K562 (cell line): ENCODE measurements around the gene C16orf74. TPM values are rescaled to one million over a fixed set of nuclear protein-coding genes. Genes with fewer than 3 reads are reported as not detected.

ENCODE experiments used
- ATAC-seq: fragments of 200-7000 bp; cut with Tn5 transposase; 3 replicates; pipeline ENCODE4 v1.9.1; 2020; ENCODE audit warnings: moderate library complexity
- BruUV-seq: library from RNA; stranded (reverse); fragments of 400-500 nt; replicated peaks from 2 replicates; lab custom pipeline; 2021; lab: Mats Ljungman, UMichigan
- CTCF ChIA-PET: fragments of 300-600 bp; formaldehyde crosslinking; extraction: SDS; loops from one replicate; lab custom pipeline; 2021; ENCODE audit warnings: low intra/inter-chr PET ratio; lab: Yijun Ruan, JAX
- POLR2A ChIA-PET: fragments of 300-600, 350-650 bp; sonication (Branson Sonifier 250); formaldehyde crosslinking; extraction: SDS; loops from one replicate; lab custom pipeline; 2021; ENCODE audit warnings: antibody characterized with exemption, inconsistent platforms; lab: Yijun Ruan, JAX
- DNase-seq, 4 experiments: peaks; one replicate each; pipeline versions ENCODE4 v3.0.0 to v3.0.0-alpha.2; 2011 to 2018; ENCODE audit warnings: low spot score in 3 of 4, mixed read lengths in 3 of 4; ENCODE audit errors: extremely low read depth in 1 of 4
- FAIRE-seq: peaks from 2 replicates; lab custom pipeline; 2011; peaks lifted over from hg19 to GRCh38; lab: Jason Lieb, UNC
- H2AFZ ChIP-seq: 2 replicates; pipeline ENCODE4 v1.6.0; 2011; ENCODE audit warnings: low read depth, low read length, control low read depth, inconsistent platforms
- H3K27ac ChIP-seq: fragments of 200-600 bp; 3 replicates; pipeline ENCODE4 v1.8.0; 2011; ENCODE audit warnings: low read depth, mild to moderate bottlenecking, control low read depth, inconsistent platforms, low read length, moderate library complexity, mixed read lengths; ENCODE audit errors: extremely low read depth
- H3K27me3 ChIP-seq, 2 experiments: fragments of 300-600 bp in 1 of 2; 2 replicates in 1 of 2; 3 replicates in 1 of 2; pipeline versions ENCODE4 v1.6.0 to v1.8.0; 2011; ENCODE audit warnings: inconsistent platforms in 2 of 2, low read length in 2 of 2, mild to moderate bottlenecking in 1 of 2, mixed read lengths in 1 of 2, moderate library complexity in 1 of 2; ENCODE audit not compliant: control insufficient read depth in 2 of 2, insufficient read depth in 2 of 2
- H3K36me3 ChIP-seq: fragments of 300-600 bp; 3 replicates; pipeline ENCODE4 v1.8.0; 2011; ENCODE audit warnings: mild to moderate bottlenecking, low read length, inconsistent platforms; ENCODE audit not compliant: control insufficient read depth, insufficient read depth
- H3K4me1 ChIP-seq, 2 experiments: fragments of 200-600 bp in 1 of 2; replicated peaks in 1 of 2; 2 replicates in 1 of 2; 3 replicates in 1 of 2; pipeline versions ENCODE4 v1.5.1 to v1.8.0; 2011; ENCODE audit warnings: inconsistent platforms in 2 of 2, low read length in 2 of 2, mild to moderate bottlenecking in 1 of 2, mixed read lengths in 1 of 2, moderate library complexity in 1 of 2; ENCODE audit not compliant: control insufficient read depth in 2 of 2, insufficient read depth in 2 of 2
- H3K4me2 ChIP-seq: 2 replicates; pipeline ENCODE4 v1.6.1; 2011; ENCODE audit warnings: low read length, control low read depth, inconsistent platforms, mixed read lengths; ENCODE audit not compliant: insufficient read depth
- H3K4me3 ChIP-seq: fragments of 200-600 bp; sonication (generic), shearing (Covaris generic); 2 replicates; pipeline ENCODE4 v1.5.1; 2016; ENCODE audit warnings: control low read depth, inconsistent platforms
- H3K79me2 ChIP-seq: fragments of 200-600 bp; 3 replicates; pipeline ENCODE4 v1.8.0; 2011; ENCODE audit warnings: low read length, inconsistent platforms; ENCODE audit not compliant: control insufficient read depth, insufficient read depth
- H3K9ac ChIP-seq, 2 experiments: 2 replicates each; pipeline versions ENCODE4 v1.6.0 to v1.6.1; 2011; ENCODE audit warnings: low read depth in 2 of 2, low read length in 2 of 2, control low read depth in 1 of 2, inconsistent platforms in 1 of 2, mild to moderate bottlenecking in 1 of 2, mixed read lengths in 1 of 2; ENCODE audit not compliant: insufficient read depth in 1 of 2
- H3K9me1 ChIP-seq: one replicate; pipeline ENCODE4 v1.6.0; 2011; ENCODE audit warnings: inconsistent platforms, mild to moderate bottlenecking, low read length, moderate library complexity; ENCODE audit not compliant: control insufficient read depth, insufficient read depth
- H3K9me3 ChIP-seq: replicated peaks from 2 replicates; pipeline ENCODE4 v1.5.1; 2011; ENCODE audit warnings: low read depth, low read length, inconsistent platforms; ENCODE audit not compliant: control insufficient read depth, insufficient read depth
- H4K20me1 ChIP-seq: replicated peaks from 2 replicates; pipeline ENCODE4 v1.6.1; 2011; ENCODE audit warnings: low read length, inconsistent platforms, mixed read lengths; ENCODE audit not compliant: control insufficient read depth, insufficient read depth
- ARID2 ChIP-seq: fragments of 450-650 bp; IDR thresholded peaks from 2 replicates; pipeline ENCODE4 v1.6.1; 2017; ENCODE audit warnings: antibody characterized with exemption, mild to moderate bottlenecking
- CBFA2T3 ChIP-seq: fragments of 450-650 bp; IDR thresholded peaks from 2 replicates; pipeline ENCODE4 v1.6.1; 2017
- CHD4 ChIP-seq: fragments of 200-600 bp; sonication (generic); IDR thresholded peaks from 3 replicates; pipeline ENCODE4 v1.6.1; 2012; ENCODE audit warnings: low read depth, mild to moderate bottlenecking, mixed read lengths, low read length, inconsistent platforms; ENCODE audit not compliant: insufficient read depth, insufficient replicate concordance, poor library complexity, severe bottlenecking
- HNRNPUL1 ChIP-seq: fragments of 200-400 bp; formaldehyde crosslinking; IDR thresholded peaks from 2 replicates; pipeline ENCODE4 v1.6.1; 2017; ENCODE audit warnings: low read length
- KLF13 ChIP-seq: fragments of 450-650 bp; IDR thresholded peaks from 2 replicates; pipeline ENCODE4 v1.6.1; 2016; ENCODE audit warnings: missing genetic modification characterization, low read depth, mild to moderate bottlenecking, missing compliant biosample characterization, moderate library complexity, borderline replicate concordance
- MCM5 ChIP-seq: fragments of 450-650 bp; IDR thresholded peaks from 2 replicates; pipeline ENCODE4 v1.6.1; 2016; ENCODE audit warnings: low read depth
- MEIS2 ChIP-seq: fragments of 450-650 bp; IDR thresholded peaks from 2 replicates; pipeline ENCODE4 v1.6.1; 2014; ENCODE audit warnings: mild to moderate bottlenecking; ENCODE audit not compliant: partially characterized antibody
- NFIX ChIP-seq: fragments of 250-450 bp; sonication (Bioruptor Pico); IDR thresholded peaks from 2 replicates; pipeline ENCODE4 v1.4.0; 2020; ENCODE audit warnings: low read depth, mild to moderate bottlenecking, moderate library complexity
- PHF21A ChIP-seq: fragments of 450-650 bp; IDR thresholded peaks from 2 replicates; pipeline ENCODE4 v1.6.1; 2017; ENCODE audit warnings: low read depth, borderline replicate concordance
- RCOR1 ChIP-seq, 2 experiments: IDR thresholded peaks; 2 replicates each; pipeline ENCODE4 v1.6.1; 2012; ENCODE audit warnings: low read depth in 2 of 2, low read length in 2 of 2, borderline replicate concordance in 1 of 2, improper control_type of control experiment in 1 of 2
- RFX1 ChIP-seq: fragments of 450-650 bp; IDR thresholded peaks from 2 replicates; pipeline ENCODE4 v1.6.1; 2016; ENCODE audit warnings: mild to moderate bottlenecking, moderate library complexity
- SIRT6 ChIP-seq: IDR thresholded peaks from one replicate; pipeline ENCODE4 v1.6.1; 2012; ENCODE audit warnings: low read depth, mild to moderate bottlenecking, control low read depth, inconsistent platforms, low read length, moderate library complexity
- SMAD4 ChIP-seq: fragments of 250-450 bp; sonication (Bioruptor Pico); conservative IDR thresholded peaks from 2 replicates; pipeline ENCODE4 v1.8.0; 2021; ENCODE audit warnings: inconsistent platforms, mild to moderate bottlenecking, moderate library complexity
- ZBTB1 ChIP-seq: sonication (generic); formaldehyde crosslinking; IDR thresholded peaks from 2 replicates; pipeline ENCODE4 v1.8.1; 2023; ENCODE audit warnings: missing genetic modification reagents, low read depth, mild to moderate bottlenecking, borderline replicate concordance
- ZFX ChIP-seq: sonication (generic); formaldehyde crosslinking; IDR thresholded peaks from 2 replicates; pipeline ENCODE4 v1.8.0; 2022; ENCODE audit warnings: mild to moderate bottlenecking, missing genetic modification reagents, moderate library complexity
- ZNF12 ChIP-seq: sonication (generic); formaldehyde crosslinking; IDR thresholded peaks from 2 replicates; pipeline ENCODE4 v1.4.0; 2020; ENCODE audit warnings: mild to moderate bottlenecking, missing genetic modification reagents
- ZNF274 ChIP-seq: IDR thresholded peaks from 2 replicates; pipeline ENCODE4 v1.6.1; 2011; ENCODE audit warnings: low read depth, mild to moderate bottlenecking, low read length, moderate library complexity, borderline replicate concordance
- ZNF655 ChIP-seq: fragments of 250-450 bp; sonication (Bioruptor Pico); IDR thresholded peaks from 2 replicates; pipeline ENCODE4 v1.5.0; 2021
- ZNF740 ChIP-seq, 3 experiments: fragments of 200-800 bp in 1 of 3; sonication (Bioruptor generic) in 1 of 3; sonication (generic) in 1 of 3; formaldehyde crosslinking in 1 of 3; IDR thresholded peaks; 2 replicates each; pipeline versions ENCODE4 v1.6.1 to v1.8.0; 2016 to 2022; ENCODE audit warnings: mild to moderate bottlenecking in 2 of 3, missing compliant biosample characterization in 2 of 3, missing genetic modification characterization in 2 of 3, missing genetic modification reagents in 1 of 3
- WGBS: fragments of 100-300 bp; shearing (Covaris generic); methylation state at CpG from one replicate; pipeline ENCODE4 v1.1.6; 2016; ENCODE audit warnings: low coverage, mixed read lengths; ENCODE audit not compliant: insufficient coverage; ENCODE audit errors: missing lambda C conversion rate; 5-methylcytosine and 5-hydroxymethylcytosine counted together
- in situ Hi-C: fragments of 300-500 bp; cut with MboI; formaldehyde crosslinking; loops from 4 replicates; pipeline ENCODE4 v1.15.0; 2018; ENCODE audit warnings: inconsistent platforms, mixed read lengths
- intact Hi-C: fragments of 100-400 bp; cut with micrococcal nuclease; formaldehyde crosslinking; loops from 2 replicates; pipeline ENCODE4 v1.14.2; 2022
- polyA plus RNA-seq, 8 experiments: library from polyadenylated mRNA; depleted of rRNA in 4 of 8; stranded (reverse) in 5 of 8; unstranded in 3 of 8; fragments of >200 nt; fragmentation: Nextera tagmentation in 2 of 8; fragmentation: Illumina TruSeq in 1 of 8; extraction: Ambion mirVana in 2 of 8; extraction: Trizol in 1 of 8; gene quantifications; 2 replicates each; pipeline versions ENCODE4 v1.2.1 to v1.2.3, GENCODE V29; 2011 to 2014; ENCODE audit warnings: inconsistent platforms in 1 of 8, missing spikeins in 1 of 8
- total RNA-seq, 7 experiments: library from RNA; depleted of rRNA in 6 of 7; stranded (reverse); fragments of >200 nt in 6 of 7; fragmentation: Illumina TruSeq in 2 of 7; extraction: Trizol in 2 of 7; gene quantifications; 2 replicates each; pipeline versions ENCODE4 v1.2.1 to v1.2.3, GENCODE V29; 2011 to 2021; ENCODE audit warnings: low replicate concordance in 1 of 7

C16orf74 gene
- total and polyA plus RNA-seq, 9 of the 15 experiments (the other 6 are each of a cell fraction or from before 2014, with no cell fraction given), result not detected

- TF ChIP-seq NFIX (no peak), CBFA2T3 (no peak), KLF13 (tag) (no peak), ZNF655 (CRISPR knock-in tag) (no peak), SIRT6 (no peak), RFX1 (no peak), ZNF274 (no peak), ZNF12 (CRISPR knock-in tag) (no peak), HNRNPUL1 (no peak), ARID2 (no peak), ZNF740 (CRISPR knock-in tag; IDR thresholded peaks at IDR 0.05) (no peak), ZNF740 (tag; IDR thresholded peaks at IDR 0.05) (no peak), ZBTB1 (CRISPR knock-in tag) (no peak), CHD4 (no peak), SMAD4 (CRISPR knock-in tag) (no peak), PHF21A (no peak), ZFX (CRISPR knock-in tag) (no peak), MEIS2 (no peak), MCM5 (no peak), RCOR1 (IDR thresholded peaks at IDR 0.05; ENCODE audit: borderline replicate concordance in 1 of 2, low read depth in 2 of 2, low read length in 2 of 2) (no peak)
- Histone ChIP-seq H3K36me3 (no peaks in the 10 kb centered on the region), H4K20me1 (peaks cover 4% of the 10 kb centered on the region), H3K79me2 (no peaks in the 10 kb centered on the region), H3K4me2 (no peak overlapping the region), H2AFZ (no peak overlapping the region), H3K9ac (peak overlapping the region in 1 of 2 experiments; percentile 26; a peak in 1 of 4 replicates), H3K4me3 (no peak overlapping the region), H3K4me1 (peaks cover 0 to 7% of the 10 kb centered on the region in 2 experiments; a peak in 2 of 5 replicates), H3K9me1 (peaks cover 2% of the 10 kb centered on the region), H3K27me3 (peaks cover 39 to 75% of the 10 kb centered on the region in 2 experiments), H3K27ac (no peak overlapping the region), H3K9me3 (no peaks in the 10 kb centered on the region; the same call in 1 of the 2 replicates)
- ATAC-seq (0 out of 3 replicates have a peak, but pooled peaks have one; percentile 22), DNase-seq (no peak), FAIRE-seq (peak; percentile 35)
- in situ Hi-C loops (no loop called here), intact Hi-C loops (no loop called here)
- ChIA-PET POLR2A (no interaction called here), CTCF (no interaction called here)
- no TSS peak for BruUV-seq
- 12% methylated on average over 13 of the region's 13 CpGs for WGBS
Observed at GRCh38 chr16:85738923-85739715, 11.8 kb downstream of the C16orf74 start.
